H1 (cell line): ENCODE results near the gene RAB14.

ENCODE experiments used
- CBX5 ChIP-seq: fragments of 300-800, 300-1000 bp; sonication (generic); IDR thresholded peaks from 2 replicates; pipeline ENCODE4 v1.7.1; 2016; ENCODE audit warnings: antibody characterized with exemption, low read length, low read depth
- CBX8 ChIP-seq: fragments of 300-800, 300-1000 bp; sonication (generic); IDR thresholded peaks from 2 replicates; pipeline ENCODE4 v1.7.1; 2016; ENCODE audit warnings: low read depth, low read length, borderline replicate concordance
- CHD7 ChIP-seq: fragments of 300-600 bp; sonication (generic); IDR thresholded peaks from 2 replicates; pipeline ENCODE4 v1.7.1; 2012; ENCODE audit warnings: low read length, moderate library complexity, mild to moderate bottlenecking, inconsistent platforms; ENCODE audit not compliant: insufficient replicate concordance
- CREB1 ChIP-seq: IDR thresholded peaks from 2 replicates; pipeline ENCODE4 v1.6.1; 2012; ENCODE audit warnings: inconsistent platforms
- CTCF ChIP-seq, 3 experiments: IDR thresholded peaks; 1 replicate in 2 of 3; 2 replicates in 1 of 3; pipeline versions ENCODE4 v1.5.1 to v1.6.1; 2011; ENCODE audit warnings: low read length in 3 of 3, mild to moderate bottlenecking in 3 of 3, inconsistent platforms in 2 of 3, low read depth in 1 of 3, moderate library complexity in 1 of 3; ENCODE audit not compliant: insufficient read depth in 1 of 3; ENCODE audit errors: control extremely low read depth in 1 of 3
- JUN ChIP-seq: IDR thresholded peaks from 2 replicates; pipeline ENCODE4 v1.6.1; 2011; ENCODE audit warnings: low read depth, mild to moderate bottlenecking, improper control_type of control experiment, low read length
- SIN3A ChIP-seq, 2 experiments: IDR thresholded peaks in 1 of 2; conservative IDR thresholded peaks in 1 of 2; 2 replicates each; pipeline ENCODE4 v1.6.1; 2011 to 2012; ENCODE audit warnings: low read length in 2 of 2, improper control_type of control experiment in 1 of 2, low read depth in 1 of 2, mild to moderate bottlenecking in 1 of 2
- SRF ChIP-seq: IDR thresholded peaks from 2 replicates; pipeline ENCODE4 v1.6.1; 2011; ENCODE audit warnings: mild to moderate bottlenecking, low read depth, low read length, moderate library complexity
- USF2 ChIP-seq: IDR thresholded peaks from 2 replicates; pipeline ENCODE4 v1.6.1; 2011; ENCODE audit warnings: low read length, improper control_type of control experiment
- YY1 ChIP-seq: IDR thresholded peaks from 2 replicates; pipeline ENCODE4 v1.6.1; 2011; ENCODE audit warnings: low read depth, mild to moderate bottlenecking, low read length

GRCh38 chr9:121197132-121197531 lies 4.5 kb downstream of the RAB14 start:
- no peak for TF ChIP-seq USF2
- TF ChIP-seq JUN, result no peak
- no peak for TF ChIP-seq SRF
- no peak for TF ChIP-seq CREB1
- no peak for TF ChIP-seq YY1
- TF ChIP-seq CBX8, result no peak
- TF ChIP-seq CTCF (IDR thresholded peaks at IDR 0.05; ENCODE audit: control extremely low read depth in 1 of 3, insufficient read depth in 1 of 3, low read depth in 1 of 3, low read length in 3 of 3), result no peak
- TF ChIP-seq CHD7, result no peak
- no peak for TF ChIP-seq CBX5
- TF ChIP-seq SIN3A (conservative IDR thresholded peaks at IDR 0.05 in 1 of 2, IDR thresholded peaks at IDR 0.05 in 1 of 2; ENCODE audit: low read depth in 1 of 2, low read length in 2 of 2), result no peak
